GM20000 (cell line): ENCODE data around the gene PCOLCE2.

Source experiments
- DNase-seq: peaks from one replicate; pipeline ENCODE4 v3.0.0; 2012; ENCODE audit warnings: low spot score
- TF ChIP-seq, protein P1 (sequence below): IDR thresholded peaks from 2 replicates; pipeline ENCODE4 v1.5.1; 2012; ENCODE audit warnings: mild to moderate bottlenecking, control low read depth; ENCODE audit errors: extremely low read depth, missing control alignments

PCOLCE2 gene

DNA sequence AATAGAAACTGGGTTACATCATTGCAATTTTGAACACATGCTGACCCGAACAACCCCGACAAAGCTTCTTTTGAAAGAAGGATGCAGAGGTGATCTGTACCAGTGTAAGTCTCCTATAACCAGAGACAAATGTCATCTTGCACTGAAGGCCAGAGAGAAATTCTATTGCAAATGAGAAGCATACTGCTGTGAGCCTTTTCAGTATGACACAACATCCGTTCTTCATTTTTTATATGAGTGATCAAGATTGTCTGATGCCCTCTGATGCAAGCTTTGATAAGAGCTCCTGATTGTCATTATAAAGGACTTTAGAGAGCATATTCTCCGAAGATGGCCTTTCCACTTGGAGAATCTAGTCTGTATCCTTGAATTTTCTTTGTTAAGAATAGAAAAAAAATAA lies 36.9 kb downstream of the PCOLCE2 start:
- TF ChIP-seq, protein P1, sequence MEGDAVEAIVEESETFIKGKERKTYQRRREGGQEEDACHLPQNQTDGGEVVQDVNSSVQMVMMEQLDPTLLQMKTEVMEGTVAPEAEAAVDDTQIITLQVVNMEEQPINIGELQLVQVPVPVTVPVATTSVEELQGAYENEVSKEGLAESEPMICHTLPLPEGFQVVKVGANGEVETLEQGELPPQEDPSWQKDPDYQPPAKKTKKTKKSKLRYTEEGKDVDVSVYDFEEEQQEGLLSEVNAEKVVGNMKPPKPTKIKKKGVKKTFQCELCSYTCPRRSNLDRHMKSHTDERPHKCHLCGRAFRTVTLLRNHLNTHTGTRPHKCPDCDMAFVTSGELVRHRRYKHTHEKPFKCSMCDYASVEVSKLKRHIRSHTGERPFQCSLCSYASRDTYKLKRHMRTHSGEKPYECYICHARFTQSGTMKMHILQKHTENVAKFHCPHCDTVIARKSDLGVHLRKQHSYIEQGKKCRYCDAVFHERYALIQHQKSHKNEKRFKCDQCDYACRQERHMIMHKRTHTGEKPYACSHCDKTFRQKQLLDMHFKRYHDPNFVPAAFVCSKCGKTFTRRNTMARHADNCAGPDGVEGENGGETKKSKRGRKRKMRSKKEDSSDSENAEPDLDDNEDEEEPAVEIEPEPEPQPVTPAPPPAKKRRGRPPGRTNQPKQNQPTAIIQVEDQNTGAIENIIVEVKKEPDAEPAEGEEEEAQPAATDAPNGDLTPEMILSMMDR = no peak
- DNase-seq = no peak

DNA sequence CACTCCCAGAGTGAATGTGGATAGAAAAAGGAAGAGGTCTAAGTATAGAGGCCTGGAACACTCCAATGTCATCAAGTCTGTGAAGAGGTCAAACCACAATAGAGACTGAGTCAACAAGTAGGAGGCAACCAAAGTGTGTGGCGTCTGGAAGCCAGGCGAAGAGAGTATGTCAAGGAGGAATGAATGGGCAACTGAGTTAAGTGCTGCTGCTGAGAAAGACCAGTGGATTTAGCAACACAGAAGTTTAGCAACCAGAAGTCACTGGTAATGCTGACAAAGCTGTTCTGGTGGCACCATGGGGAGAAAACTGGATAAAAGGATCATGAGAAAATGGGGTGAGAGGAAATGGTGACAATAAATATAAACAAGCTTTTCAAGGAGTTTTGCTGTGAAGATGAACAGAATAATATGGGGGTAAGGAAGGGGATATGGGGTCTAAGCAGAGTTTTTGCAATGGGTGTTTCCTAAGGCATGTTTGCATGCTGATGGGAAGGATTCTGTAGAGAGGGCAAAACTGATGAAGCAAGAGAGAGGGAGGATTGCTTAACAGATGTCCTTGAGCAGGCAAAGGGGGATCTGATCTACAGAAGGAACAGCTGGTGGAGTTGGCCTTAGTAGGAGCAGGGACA lies 38.4 kb downstream of the PCOLCE2 start:
- no peak for DNase-seq
- TF ChIP-seq, protein P1 = no peak

DNA sequence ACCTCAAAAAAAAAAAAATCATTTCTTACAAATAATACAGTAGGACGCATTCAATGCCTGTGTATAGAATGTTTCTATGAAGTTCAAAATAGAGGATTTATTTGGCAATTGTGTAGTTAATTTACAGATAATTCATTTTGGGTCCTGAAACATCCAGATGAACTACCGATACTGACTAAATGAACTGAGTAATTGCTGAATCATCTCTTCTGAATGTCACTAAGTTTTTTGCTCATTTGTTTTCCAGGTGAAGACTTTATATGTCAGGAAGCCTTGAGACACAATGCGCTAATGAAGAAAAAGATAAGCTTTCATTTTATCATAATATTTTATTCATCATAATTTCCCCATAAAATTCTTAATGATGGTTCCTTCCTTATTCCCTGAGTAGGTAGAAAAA lies 39.7 kb downstream of the PCOLCE2 start:
- TF ChIP-seq, protein P1 = no peak
- DNase-seq = no peak

DNA sequence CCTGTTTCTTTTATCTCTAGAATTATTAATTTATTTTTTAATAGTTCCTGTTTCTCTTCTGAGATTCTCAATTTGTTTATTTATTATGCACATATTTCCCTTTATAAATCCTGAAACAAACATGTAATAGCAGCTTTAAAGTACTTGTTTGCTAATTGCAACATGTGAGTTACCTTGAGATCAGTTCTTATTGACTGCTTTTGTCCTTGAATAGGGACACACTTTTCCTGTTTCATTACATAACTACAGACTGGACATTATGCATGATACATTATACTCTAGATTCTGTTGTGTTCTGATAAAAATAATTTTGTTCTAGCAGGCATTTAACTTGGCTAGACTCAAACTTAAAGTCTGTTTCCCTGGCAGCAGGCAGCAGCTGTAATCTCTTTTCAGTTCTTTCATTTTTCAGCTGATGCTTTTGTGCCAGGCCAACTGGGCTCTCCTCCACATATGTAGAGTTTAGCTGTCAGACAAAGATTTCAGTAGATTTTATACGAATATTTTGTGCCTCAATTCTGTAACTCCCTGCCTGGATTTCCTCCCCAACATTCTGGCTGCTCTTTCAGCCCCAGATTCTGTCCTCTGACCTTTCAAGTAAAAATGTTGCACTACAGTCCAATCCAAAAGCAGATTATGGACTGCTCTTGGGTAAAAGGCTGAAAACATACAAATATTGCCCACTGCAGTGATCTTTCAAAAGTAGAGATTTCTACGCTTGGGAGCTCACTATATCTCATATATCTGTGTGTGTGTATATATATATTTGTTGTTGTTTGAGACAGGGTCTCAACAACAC lies 41.9 kb downstream of the PCOLCE2 start:
- TF ChIP-seq, protein P1 = no peak
- no peak for DNase-seq

DNA sequence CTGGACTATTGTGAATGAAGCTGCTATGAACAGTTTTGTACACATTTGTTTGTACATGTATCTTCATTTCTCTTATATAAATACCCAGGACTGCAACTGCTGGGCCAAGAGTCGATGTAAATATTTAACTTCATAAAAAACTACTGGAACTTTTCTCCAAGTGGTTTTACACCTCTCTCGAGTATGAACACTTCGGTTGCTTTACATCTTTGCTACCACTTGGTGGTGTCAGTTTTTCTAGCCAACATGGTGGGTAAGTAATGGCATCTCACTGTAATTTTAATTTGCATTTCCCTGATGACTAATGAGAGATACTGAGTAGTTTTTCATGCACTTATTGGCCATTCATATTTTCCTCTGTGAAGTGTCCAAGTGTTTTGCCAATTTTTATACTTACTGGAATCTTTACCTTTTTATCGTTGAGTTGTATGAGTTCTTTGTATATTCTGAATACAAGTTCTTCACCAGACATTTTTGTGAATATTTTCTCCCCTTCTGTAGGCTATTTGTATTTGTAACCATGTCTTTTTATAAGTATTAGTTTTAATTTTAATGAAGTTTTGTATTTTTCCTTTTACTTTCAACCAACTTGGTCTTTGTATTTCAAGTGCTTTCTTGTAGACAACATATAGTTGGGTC lies 44.4 kb downstream of the PCOLCE2 start:
- TF ChIP-seq, protein P1 = peak; percentile 8
- peak; percentile 30 for DNase-seq

DNA sequence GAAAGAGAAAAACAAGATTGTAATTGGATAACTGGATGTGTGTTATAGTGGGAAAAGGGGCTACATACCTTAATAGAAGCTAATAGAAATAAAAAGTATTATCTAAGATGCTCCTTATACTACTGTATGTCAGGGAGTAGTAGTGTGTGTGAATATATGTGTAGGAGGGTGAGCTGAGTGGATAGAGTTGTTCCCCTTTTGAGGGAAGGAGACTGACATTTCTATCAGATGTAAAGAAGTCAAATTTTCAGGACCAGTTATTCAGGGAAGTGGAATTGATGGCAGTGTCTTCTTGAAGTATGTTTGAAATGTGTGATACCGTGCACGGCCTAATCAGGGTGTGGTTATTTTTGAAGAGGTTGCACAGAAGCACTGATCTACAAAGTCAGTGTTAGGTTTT lies 49.1 kb downstream of the PCOLCE2 start:
- TF ChIP-seq, protein P1 = no peak
- no peak for DNase-seq

DNA sequence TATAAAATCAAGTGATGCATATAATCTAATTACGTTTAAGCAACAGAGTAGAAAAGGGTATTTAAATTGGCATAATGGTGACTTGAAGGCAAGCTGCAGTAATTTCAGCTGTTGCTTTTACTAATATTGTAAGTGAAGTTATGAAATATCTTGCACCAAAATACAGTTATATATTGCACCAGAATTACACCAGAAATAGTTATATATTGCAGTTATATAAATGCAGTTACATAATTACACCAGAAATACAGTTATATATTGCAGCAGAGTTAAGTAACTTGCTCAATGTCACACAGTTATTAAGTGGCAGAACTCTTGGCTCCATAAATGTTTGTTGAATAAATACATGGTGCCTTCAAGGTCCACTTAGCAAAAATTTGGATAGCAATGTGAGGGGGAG lies 51.4 kb downstream of the PCOLCE2 start:
- DNase-seq = no peak
- TF ChIP-seq, protein P1 = no peak
